VCaP (cell line): ENCODE measurements around the gene MNS1.

Source experiments
- H3K27ac ChIP-seq: fragments of 450-650 bp; 2 replicates; pipeline ENCODE4 v1.5.1; 2017
- CTCF ChIP-seq: fragments of 450-650 bp; conservative IDR thresholded peaks from 2 replicates; pipeline ENCODE4 v1.5.1; 2017; ENCODE audit warnings: mild to moderate bottlenecking, moderate library complexity

The MNS1 gene

GRCh38 chr15:56471440-56472069 is 6.6 kb upstream of the MNS1 start:
- TF ChIP-seq CTCF: no peak
- no peak overlapping the region for H3K27ac ChIP-seq

GRCh38 chr15:56469483-56469882 is 4.5 kb upstream of the MNS1 start:
- no peak overlapping the region for H3K27ac ChIP-seq
- no peak for TF ChIP-seq CTCF

GRCh38 chr15:56468401-56468800 is 3.5 kb upstream of the MNS1 start:
- H3K27ac ChIP-seq: no peak overlapping the region

GRCh38 chr15:56467616-56468015 is 2.7 kb upstream of the MNS1 start:
- no peak for TF ChIP-seq CTCF
- no peak overlapping the region for H3K27ac ChIP-seq

More at GRCh38 chr15:56468401-56468800, 3.5 kb upstream of the MNS1 start:
- no peak for TF ChIP-seq CTCF

- H3K27ac ChIP-seq: no peak overlapping the region
- no peak for TF ChIP-seq CTCF
Observed at GRCh38 chr15:56460947-56461346, 4.0 kb downstream of the MNS1 start.

- no peak for TF ChIP-seq CTCF
- H3K27ac ChIP-seq: no peak overlapping the region
Observed at GRCh38 chr15:56460071-56460470, 4.9 kb downstream of the MNS1 start.

- TF ChIP-seq CTCF: no peak
- H3K27ac ChIP-seq: no peak overlapping the region
Observed at GRCh38 chr15:56459096-56459495, 5.8 kb downstream of the MNS1 start.
